H1 (cell line): Measurements from ENCODE around the gene AGBL4. TPM values are rescaled to one million over a fixed set of nuclear protein-coding genes. Genes with fewer than 3 reads are reported as not detected.

ENCODE experiments used
- CTCF ChIA-PET: fragments of 300-600 bp; sonication (Branson Sonifier 250); formaldehyde crosslinking; loops from one replicate; lab custom pipeline; 2021; ENCODE audit not compliant: partially characterized antibody; lab: Charles Lee
- POLR2A ChIA-PET: fragments of 300-600 bp; sonication (Branson Sonifier 250); formaldehyde crosslinking; loops from one replicate; lab custom pipeline; 2021; ENCODE audit warnings: inconsistent platforms; ENCODE audit not compliant: partially characterized antibody; lab: Charles Lee
- DNase-seq, 2 experiments: peaks; one replicate each; pipeline versions ENCODE4 v3.0.0 to v3.0.0-alpha.2; 2010 to 2022; ENCODE audit warnings: low spot score in 2 of 2, low read depth in 1 of 2, mixed read lengths in 1 of 2
- FAIRE-seq: peaks from 2 replicates; lab custom pipeline; 2011; peaks lifted over from hg19 to GRCh38; lab: Jason Lieb, UNC
- H2AFZ ChIP-seq: 2 replicates; pipeline ENCODE4 v1.8.1; 2012; ENCODE audit warnings: low read length, inconsistent platforms
- H2AK5ac ChIP-seq: 2 replicates; pipeline ENCODE4 v1.6.1; 2013; ENCODE audit warnings: low read depth, low read length
- H2BK120ac ChIP-seq: replicated peaks from 2 replicates; pipeline ENCODE3; 2013; ENCODE audit warnings: low read depth, low read length, inconsistent platforms
- H2BK12ac ChIP-seq: 2 replicates; pipeline ENCODE4 v1.6.1; 2013; ENCODE audit warnings: low read depth, low read length
- H2BK15ac ChIP-seq: 2 replicates; pipeline ENCODE4 v1.6.1; 2013; ENCODE audit warnings: low read length
- H2BK20ac ChIP-seq: 2 replicates; pipeline ENCODE4 v1.6.1; 2013; ENCODE audit warnings: low read length
- H2BK5ac ChIP-seq: 2 replicates; pipeline ENCODE4 v1.6.1; 2013; ENCODE audit warnings: low read depth, low read length
- H3K14ac ChIP-seq: 2 replicates; pipeline ENCODE4 v1.6.1; 2013; ENCODE audit warnings: inconsistent platforms; ENCODE audit not compliant: insufficient read length
- H3K18ac ChIP-seq: 2 replicates; pipeline ENCODE4 v1.6.1; 2013; ENCODE audit warnings: low read length; ENCODE audit errors: extremely low read depth
- H3K23ac ChIP-seq: 2 replicates; pipeline ENCODE4 v1.6.1; 2013; ENCODE audit warnings: inconsistent platforms; ENCODE audit not compliant: insufficient read length
- H3K23me2 ChIP-seq: 2 replicates; pipeline ENCODE4 v1.6.1; 2013; ENCODE audit warnings: low read depth, low read length
- H3K27ac ChIP-seq: 2 replicates; pipeline ENCODE4 v1.6.1; 2011; ENCODE audit warnings: low read depth, low read length, inconsistent platforms
- H3K27me3 ChIP-seq, 4 experiments: replicated peaks in 1 of 4; 1 replicate in 1 of 4; 2 replicates in 3 of 4; pipeline versions ENCODE4 v1.6.1 to v1.8.1; 2011 to 2013; ENCODE audit warnings: low read length in 3 of 4, mild to moderate bottlenecking in 3 of 4, inconsistent platforms in 2 of 4, mixed read lengths in 2 of 4, moderate library complexity in 1 of 4; ENCODE audit not compliant: control insufficient read depth in 3 of 4, insufficient read depth in 3 of 4; ENCODE audit errors: extremely low read depth in 1 of 4
- H3K36me3 ChIP-seq, 4 experiments: 2 replicates each; pipeline versions ENCODE4 v1.6.1 to v1.8.1; 2011 to 2013; ENCODE audit warnings: mild to moderate bottlenecking in 4 of 4, low read length in 3 of 4, moderate library complexity in 2 of 4, control low read depth in 1 of 4, inconsistent platforms in 1 of 4; ENCODE audit not compliant: insufficient read depth in 4 of 4, control insufficient read depth in 2 of 4
- H3K4ac ChIP-seq: replicated peaks from 2 replicates; pipeline ENCODE3; 2013; ENCODE audit warnings: low read length, low read depth, mixed read lengths, inconsistent platforms; ENCODE audit not compliant: insufficient read length
- H3K4me1 ChIP-seq, 4 experiments: replicated peaks in 1 of 4; 1 replicate in 1 of 4; 2 replicates in 3 of 4; pipeline versions ENCODE4 v1.6.1 to v1.8.1; 2011 to 2013; ENCODE audit warnings: low read length in 3 of 4, inconsistent platforms in 2 of 4, mixed read lengths in 1 of 4; ENCODE audit not compliant: insufficient read depth in 4 of 4, control insufficient read depth in 3 of 4
- H3K4me2 ChIP-seq, 2 experiments: 2 replicates each; pipeline versions ENCODE4 v1.6.1 to v1.8.1; 2011 to 2013; ENCODE audit warnings: low read depth in 2 of 2, low read length in 2 of 2, control low read depth in 1 of 2, inconsistent platforms in 1 of 2, mild to moderate bottlenecking in 1 of 2; ENCODE audit not compliant: insufficient read depth in 1 of 2
- H3K4me3 ChIP-seq, 4 experiments: fragments of 200-600, 300-600 bp in 1 of 4; sonication (generic), shearing (Covaris generic), sonication (Bioruptor Twin) in 1 of 4; 2 replicates each; pipeline versions ENCODE4 v1.5.1 to v1.8.1; 2011 to 2016; ENCODE audit warnings: low read length in 4 of 4, low read depth in 3 of 4, control low read depth in 2 of 4, inconsistent platforms in 2 of 4, mild to moderate bottlenecking in 2 of 4, mixed read lengths in 1 of 4, moderate library complexity in 1 of 4; ENCODE audit not compliant: insufficient read depth in 2 of 4; ENCODE audit errors: extremely low read depth in 1 of 4
- H3K56ac ChIP-seq: replicated peaks from 2 replicates; pipeline ENCODE3; 2013; ENCODE audit warnings: low read depth, mild to moderate bottlenecking, mixed read lengths, low read length, inconsistent platforms; ENCODE audit not compliant: insufficient read length
- H3K79me1 ChIP-seq: 2 replicates; pipeline ENCODE4 v1.6.1; 2013; ENCODE audit warnings: low read depth, low read length, control low read depth
- H3K79me2 ChIP-seq, 2 experiments: 2 replicates each; pipeline versions ENCODE4 v1.6.1 to v1.8.1; 2012 to 2013; ENCODE audit warnings: low read length in 2 of 2, mild to moderate bottlenecking in 2 of 2, inconsistent platforms in 1 of 2; ENCODE audit not compliant: insufficient read depth in 2 of 2, control insufficient read depth in 1 of 2
- H3K9ac ChIP-seq, 4 experiments: replicated peaks in 1 of 4; 1 replicate in 1 of 4; 2 replicates in 3 of 4; pipeline versions ENCODE4 v1.6.1 to v1.8.1; 2011 to 2013; ENCODE audit warnings: low read depth in 3 of 4, low read length in 3 of 4, control low read depth in 2 of 4, mild to moderate bottlenecking in 2 of 4, moderate library complexity in 2 of 4, inconsistent platforms in 1 of 4; ENCODE audit errors: extremely low read depth in 1 of 4
- H3K9me3 ChIP-seq, 2 experiments: 2 replicates each; pipeline versions ENCODE4 v1.6.1 to v1.8.1; 2012 to 2013; ENCODE audit warnings: mild to moderate bottlenecking in 2 of 2, moderate library complexity in 2 of 2, control low read depth in 1 of 2, inconsistent platforms in 1 of 2, low read depth in 1 of 2, low read length in 1 of 2, mixed read lengths in 1 of 2; ENCODE audit not compliant: insufficient read depth in 2 of 2
- H4K20me1 ChIP-seq, 2 experiments: replicated peaks in 1 of 2; 2 replicates each; pipeline versions ENCODE3 to v1.8.1; 2011 to 2013; ENCODE audit warnings: inconsistent platforms in 2 of 2, low read length in 2 of 2, mild to moderate bottlenecking in 1 of 2; ENCODE audit not compliant: insufficient read depth in 2 of 2, control insufficient read depth in 1 of 2
- H4K5ac ChIP-seq: 2 replicates; pipeline ENCODE4 v1.6.1; 2013; ENCODE audit warnings: low read length, low read depth, mixed read lengths, inconsistent platforms; ENCODE audit not compliant: insufficient read length
- H4K8ac ChIP-seq: 2 replicates; pipeline ENCODE4 v1.8.0; 2013; ENCODE audit warnings: mild to moderate bottlenecking, moderate library complexity, low read length, inconsistent platforms; ENCODE audit not compliant: insufficient read depth; ENCODE audit errors: extremely low read depth
- H4K91ac ChIP-seq: replicated peaks from 2 replicates; pipeline ENCODE3; 2013; ENCODE audit warnings: low read length, mixed read lengths, inconsistent platforms; ENCODE audit not compliant: insufficient read length
- ASH2L ChIP-seq: fragments of 200-600, 300-600 bp; sonication (generic); IDR thresholded peaks from one replicate; pipeline ENCODE4 v1.7.1; 2017; ENCODE audit warnings: low read length
- CHD1 ChIP-seq: IDR thresholded peaks from 2 replicates; pipeline ENCODE4 v1.6.1; 2012; ENCODE audit warnings: low read depth, low read length, improper control_type of control experiment
- CHD2 ChIP-seq: IDR thresholded peaks from 2 replicates; pipeline ENCODE4 v1.6.1; 2012; ENCODE audit warnings: low read length, improper control_type of control experiment
- FOSL1 ChIP-seq: IDR thresholded peaks from 2 replicates; pipeline ENCODE4 v1.6.1; 2011; ENCODE audit warnings: mild to moderate bottlenecking, low read depth, low read length, moderate library complexity; ENCODE audit not compliant: insufficient read depth
- HDAC6 ChIP-seq: IDR thresholded peaks from one replicate; pipeline ENCODE4 v1.7.1; 2012; ENCODE audit warnings: low read depth, mild to moderate bottlenecking, inconsistent platforms, low read length, moderate library complexity
- KDM4A ChIP-seq: IDR thresholded peaks from one replicate; pipeline ENCODE4 v1.7.1; 2012; ENCODE audit warnings: low read depth, mild to moderate bottlenecking, moderate library complexity, low read length, inconsistent platforms; ENCODE audit not compliant: severe bottlenecking
- POLR2A ChIP-seq, 2 experiments: IDR thresholded peaks; 1 replicate in 1 of 2; 2 replicates in 1 of 2; pipeline ENCODE4 v1.6.1; 2011; ENCODE audit warnings: low read depth in 2 of 2, low read length in 2 of 2, mild to moderate bottlenecking in 2 of 2; ENCODE audit errors: control extremely low read depth in 1 of 2
- RAD21 ChIP-seq, 2 experiments: IDR thresholded peaks in 1 of 2; conservative IDR thresholded peaks in 1 of 2; 2 replicates each; pipeline ENCODE4 v1.6.1; 2011; ENCODE audit warnings: low read depth in 2 of 2, low read length in 2 of 2, improper control_type of control experiment in 1 of 2, inconsistent platforms in 1 of 2, mild to moderate bottlenecking in 1 of 2, moderate library complexity in 1 of 2
- RFX5 ChIP-seq: IDR thresholded peaks from 2 replicates; pipeline ENCODE4 v1.6.1; 2011; ENCODE audit warnings: low read depth, low read length, improper control_type of control experiment, borderline replicate concordance
- RXRA ChIP-seq: IDR thresholded peaks from 2 replicates; pipeline ENCODE4 v1.6.1; 2011; ENCODE audit warnings: low read depth, mild to moderate bottlenecking, low read length, moderate library complexity; ENCODE audit not compliant: insufficient read depth
- SP1 ChIP-seq: IDR thresholded peaks from 2 replicates; pipeline ENCODE4 v1.6.1; 2011; ENCODE audit warnings: low read depth, low read length
- TCF12 ChIP-seq: IDR thresholded peaks from 2 replicates; pipeline ENCODE4 v1.6.1; 2011; ENCODE audit warnings: low read depth, mild to moderate bottlenecking, low read length
- TEAD4 ChIP-seq: IDR thresholded peaks from 2 replicates; pipeline ENCODE4 v1.6.1; 2012; ENCODE audit warnings: low read depth, low read length, inconsistent platforms, mixed read lengths
- polyA plus RNA-seq, 7 experiments: library from polyadenylated mRNA; depleted of rRNA in 3 of 7; stranded (reverse) in 5 of 7; unstranded in 2 of 7; fragments of >200 nt in 5 of 7; fragments of 200-250 nt in 2 of 7; gene quantifications; 1 replicate in 5 of 7; 2 replicates in 1 of 7; 4 replicates in 1 of 7; pipeline versions ENCODE4 v1.2.1 to v1.2.3, GENCODE V29; 2011 to 2013; ENCODE audit warnings: missing spikeins in 2 of 7, mixed read lengths in 2 of 7
- total RNA-seq: library from RNA; stranded (reverse); fragmentation: NEBNext Ultra II Directional; extraction: Animal tissue kit (Norgen Biotek cat#: 25700); gene quantifications from 2 replicates; pipeline ENCODE4 v1.2.1, GENCODE V29; 2021
- TF ChIP-seq, protein P1 (sequence below), 3 experiments: IDR thresholded peaks; 1 replicate in 2 of 3; 2 replicates in 1 of 3; pipeline versions ENCODE4 v1.5.1 to v1.6.1; 2011; ENCODE audit warnings: low read length in 3 of 3, mild to moderate bottlenecking in 3 of 3, inconsistent platforms in 2 of 3, low read depth in 1 of 3, moderate library complexity in 1 of 3; ENCODE audit not compliant: insufficient read depth in 1 of 3; ENCODE audit errors: control extremely low read depth in 1 of 3

AGBL4 gene
- total and polyA plus RNA-seq, 2 of the 8 experiments (the other 6 are each of a cell fraction or from before 2014, with no cell fraction given) = 0.41 to 0.45 TPM

DNA sequence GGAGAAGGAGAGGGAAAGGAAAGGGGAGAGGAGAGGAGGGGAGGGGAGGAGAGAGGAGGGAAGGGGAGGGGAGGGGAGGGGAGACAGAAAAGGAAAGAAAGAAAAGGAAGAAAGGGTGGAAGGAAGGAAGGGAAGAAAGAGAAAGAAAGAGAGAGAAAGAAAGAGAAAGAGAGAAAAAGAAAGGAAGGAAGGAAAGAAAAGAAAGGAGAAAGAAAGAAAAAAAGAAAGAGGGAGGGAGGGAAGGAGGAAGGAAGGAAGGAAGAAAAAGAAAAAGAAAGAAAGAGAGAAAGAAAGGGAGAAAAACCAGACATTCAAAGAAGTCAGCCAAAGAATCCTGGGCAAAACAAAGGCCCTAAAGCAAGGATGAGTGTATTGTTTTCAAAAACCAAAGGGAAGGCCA lies 1426.1 kb downstream of the AGBL4 start:
- Histone ChIP-seq H2BK5ac (no peak overlapping the region), H2BK12ac (no peak overlapping the region), H3K23me2 (no peaks in the 10 kb centered on the region), H3K36me3 (no peaks in the 10 kb centered on the region), H4K91ac (no peak overlapping the region), H2AK5ac (no peak overlapping the region), H3K27ac (no peak overlapping the region), H4K20me1 (no peaks in the 10 kb centered on the region), H2BK120ac (no peak overlapping the region), H3K4me3 (no peak overlapping the region), H3K27me3 (no peaks in the 10 kb centered on the region), H3K9ac (no peak overlapping the region), H2AFZ (no peak overlapping the region), H4K8ac (no peak overlapping the region), H3K9me3 (no peaks in the 10 kb centered on the region), H2BK20ac (no peak overlapping the region), H3K4ac (no peak overlapping the region), H3K79me1 (no peaks in the 10 kb centered on the region), H3K56ac (no peak overlapping the region), H4K5ac (no peak overlapping the region), H2BK15ac (no peak overlapping the region), H3K79me2 (no peaks in the 10 kb centered on the region), H3K4me1 (peaks cover 4 to 9% (median 7%) of the 10 kb centered on the region in 4 experiments; a peak in 4 of 7 replicates), H3K14ac (no peak overlapping the region), H3K18ac (no peak overlapping the region), H3K4me2 (no peak overlapping the region), H3K23ac (no peak overlapping the region)
- ChIA-PET CTCF (no interaction called here), POLR2A (no interaction called here)
- no peak for DNase-seq
- no peak for FAIRE-seq
- TF ChIP-seq TEAD4 (no peak), CHD1 (no peak), RFX5 (no peak), ASH2L (no peak), TCF12 (no peak), SP1 (no peak), HDAC6 (no peak), RXRA (no peak), POLR2A (IDR thresholded peaks at IDR 0.05; ENCODE audit: control extremely low read depth in 1 of 2, low read depth in 2 of 2, low read length in 2 of 2) (no peak), CHD2 (no peak), FOSL1 (no peak), KDM4A (no peak), RAD21 (IDR thresholded peaks at IDR 0.05 in 1 of 2, conservative IDR thresholded peaks at IDR 0.05 in 1 of 2; ENCODE audit: low read depth in 2 of 2, low read length in 2 of 2) (no peak)
- TF ChIP-seq, protein P1, sequence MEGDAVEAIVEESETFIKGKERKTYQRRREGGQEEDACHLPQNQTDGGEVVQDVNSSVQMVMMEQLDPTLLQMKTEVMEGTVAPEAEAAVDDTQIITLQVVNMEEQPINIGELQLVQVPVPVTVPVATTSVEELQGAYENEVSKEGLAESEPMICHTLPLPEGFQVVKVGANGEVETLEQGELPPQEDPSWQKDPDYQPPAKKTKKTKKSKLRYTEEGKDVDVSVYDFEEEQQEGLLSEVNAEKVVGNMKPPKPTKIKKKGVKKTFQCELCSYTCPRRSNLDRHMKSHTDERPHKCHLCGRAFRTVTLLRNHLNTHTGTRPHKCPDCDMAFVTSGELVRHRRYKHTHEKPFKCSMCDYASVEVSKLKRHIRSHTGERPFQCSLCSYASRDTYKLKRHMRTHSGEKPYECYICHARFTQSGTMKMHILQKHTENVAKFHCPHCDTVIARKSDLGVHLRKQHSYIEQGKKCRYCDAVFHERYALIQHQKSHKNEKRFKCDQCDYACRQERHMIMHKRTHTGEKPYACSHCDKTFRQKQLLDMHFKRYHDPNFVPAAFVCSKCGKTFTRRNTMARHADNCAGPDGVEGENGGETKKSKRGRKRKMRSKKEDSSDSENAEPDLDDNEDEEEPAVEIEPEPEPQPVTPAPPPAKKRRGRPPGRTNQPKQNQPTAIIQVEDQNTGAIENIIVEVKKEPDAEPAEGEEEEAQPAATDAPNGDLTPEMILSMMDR (IDR thresholded peaks at IDR 0.05; ENCODE audit: control extremely low read depth in 1 of 3, insufficient read depth in 1 of 3, low read depth in 1 of 3, low read length in 3 of 3) = no peak
